GM12878 (cell line): ENCODE measurements around the gene MUC5B. TPM values are rescaled to one million over a fixed set of nuclear protein-coding genes. Genes with fewer than 3 reads are reported as not detected.

Source experiments
- CHD2 ChIP-seq: IDR thresholded peaks from 2 replicates; pipeline ENCODE4 v1.6.1; 2011; ENCODE audit warnings: low read depth, low read length, improper control_type of control experiment, borderline replicate concordance
- HDGF ChIP-seq: fragments of 450-650 bp; IDR thresholded peaks from 2 replicates; pipeline ENCODE4 v1.6.1; 2016; ENCODE audit warnings: antibody characterized with exemption
- JUND ChIP-seq: IDR thresholded peaks from 2 replicates; pipeline ENCODE4 v1.6.1; 2012; ENCODE audit warnings: low read depth, mild to moderate bottlenecking, low read length, improper control_type of control experiment, moderate library complexity
- MEF2B ChIP-seq: fragments of 450-650 bp; IDR thresholded peaks from 2 replicates; pipeline ENCODE4 v1.6.1; 2018; ENCODE audit warnings: mild to moderate bottlenecking, moderate library complexity; ENCODE audit not compliant: partially characterized antibody, poor library complexity, severe bottlenecking
- MTA3 ChIP-seq: IDR thresholded peaks from 2 replicates; pipeline ENCODE4 v1.6.1; 2012; ENCODE audit warnings: low read length, inconsistent platforms, borderline replicate concordance
- NFYB ChIP-seq: IDR thresholded peaks from 2 replicates; pipeline ENCODE4 v1.6.1; 2011; ENCODE audit warnings: low read depth, mild to moderate bottlenecking, low read length, improper control_type of control experiment, moderate library complexity; ENCODE audit not compliant: insufficient read depth
- NR2C2 ChIP-seq: IDR thresholded peaks from 2 replicates; pipeline ENCODE4 v1.6.1; 2011; ENCODE audit warnings: borderline replicate concordance, low read depth; ENCODE audit not compliant: control insufficient read depth, insufficient read length
- USF2 ChIP-seq: IDR thresholded peaks from 2 replicates; pipeline ENCODE4 v1.6.1; 2011; ENCODE audit warnings: low read depth, low read length, improper control_type of control experiment, borderline replicate concordance
- YBX1 ChIP-seq: fragments of 450-650 bp; IDR thresholded peaks from 2 replicates; pipeline ENCODE4 v1.6.1; 2016; ENCODE audit warnings: antibody characterized with exemption
- ZNF217 ChIP-seq: fragments of 450-650 bp; IDR thresholded peaks from 2 replicates; pipeline ENCODE4 v1.6.1; 2017; ENCODE audit warnings: antibody characterized with exemption, mild to moderate bottlenecking
- polyA plus RNA-seq, 11 experiments: library from polyadenylated mRNA; depleted of rRNA in 4 of 11; unstranded in 6 of 11; stranded (reverse) in 5 of 11; fragments of >200 nt; fragmentation: Nextera tagmentation in 4 of 11; fragmentation: Illumina TruSeq in 1 of 11; extraction: Ambion mirVana in 4 of 11; extraction: Trizol in 1 of 11; gene quantifications; 1 replicate in 1 of 11; 2 replicates in 10 of 11; pipeline versions ENCODE4 v1.2.1 to v1.2.3, GENCODE V29; 2011 to 2016; ENCODE audit warnings: inconsistent platforms in 2 of 11, missing spikeins in 2 of 11, low read depth in 1 of 11
- total RNA-seq, 4 experiments: library from RNA; depleted of rRNA in 3 of 4; stranded (reverse); fragments of >200 nt in 3 of 4; fragmentation: Illumina TruSeq in 1 of 4; extraction: Trizol in 1 of 4; gene quantifications; 2 replicates each; pipeline versions ENCODE4 v1.2.1 to v1.2.3, GENCODE V29; 2013 to 2021
- TF ChIP-seq, protein P1 (sequence below): fragments of 450-650 bp; IDR thresholded peaks from 2 replicates; pipeline ENCODE4 v1.6.1; 2016; ENCODE audit warnings: mild to moderate bottlenecking, moderate library complexity, borderline replicate concordance

MUC5B gene
- total and polyA plus RNA-seq, 10 of the 15 experiments (the other 5 are each of a cell fraction or from before 2014, with no cell fraction given): 1.5 TPM; not detected in 9

DNA sequence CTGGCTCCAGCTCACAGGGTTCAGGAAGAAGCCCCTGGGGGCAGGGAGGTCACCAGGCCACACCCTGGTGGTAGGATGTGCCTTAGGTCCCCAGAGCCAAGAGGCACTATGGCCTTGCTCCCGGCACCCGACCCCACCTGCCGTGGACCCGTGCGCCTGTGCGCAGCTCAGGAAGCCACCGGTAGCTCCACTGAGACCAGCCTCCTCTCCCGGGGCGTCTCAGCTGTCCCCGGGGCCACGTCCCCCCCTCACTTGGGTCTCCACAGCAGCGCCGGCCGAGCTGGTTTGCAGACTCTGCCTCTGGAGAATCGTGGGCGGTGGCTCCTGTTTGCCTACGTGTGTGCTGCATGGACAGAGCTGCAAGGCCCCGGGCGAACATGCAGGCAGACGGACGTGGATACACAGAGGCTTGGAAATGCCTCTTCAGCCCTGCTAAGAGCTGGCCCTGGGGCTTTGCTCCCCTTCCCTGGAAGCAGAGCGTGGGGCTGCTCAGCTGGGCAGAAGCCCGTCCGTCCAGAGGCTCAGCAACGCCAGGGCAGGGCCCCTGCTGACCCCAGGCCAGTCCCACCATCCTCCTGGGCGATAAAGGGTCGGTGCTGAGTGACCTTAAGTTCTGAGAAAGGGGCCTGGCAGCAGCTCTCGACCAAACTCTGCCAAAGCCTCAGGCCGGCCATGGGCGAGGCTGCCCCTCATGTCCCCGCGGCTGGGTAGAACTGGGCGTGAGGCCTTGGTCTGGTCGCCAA is 15.3 kb upstream of the MUC5B start (continued):
- TF ChIP-seq, protein P1, sequence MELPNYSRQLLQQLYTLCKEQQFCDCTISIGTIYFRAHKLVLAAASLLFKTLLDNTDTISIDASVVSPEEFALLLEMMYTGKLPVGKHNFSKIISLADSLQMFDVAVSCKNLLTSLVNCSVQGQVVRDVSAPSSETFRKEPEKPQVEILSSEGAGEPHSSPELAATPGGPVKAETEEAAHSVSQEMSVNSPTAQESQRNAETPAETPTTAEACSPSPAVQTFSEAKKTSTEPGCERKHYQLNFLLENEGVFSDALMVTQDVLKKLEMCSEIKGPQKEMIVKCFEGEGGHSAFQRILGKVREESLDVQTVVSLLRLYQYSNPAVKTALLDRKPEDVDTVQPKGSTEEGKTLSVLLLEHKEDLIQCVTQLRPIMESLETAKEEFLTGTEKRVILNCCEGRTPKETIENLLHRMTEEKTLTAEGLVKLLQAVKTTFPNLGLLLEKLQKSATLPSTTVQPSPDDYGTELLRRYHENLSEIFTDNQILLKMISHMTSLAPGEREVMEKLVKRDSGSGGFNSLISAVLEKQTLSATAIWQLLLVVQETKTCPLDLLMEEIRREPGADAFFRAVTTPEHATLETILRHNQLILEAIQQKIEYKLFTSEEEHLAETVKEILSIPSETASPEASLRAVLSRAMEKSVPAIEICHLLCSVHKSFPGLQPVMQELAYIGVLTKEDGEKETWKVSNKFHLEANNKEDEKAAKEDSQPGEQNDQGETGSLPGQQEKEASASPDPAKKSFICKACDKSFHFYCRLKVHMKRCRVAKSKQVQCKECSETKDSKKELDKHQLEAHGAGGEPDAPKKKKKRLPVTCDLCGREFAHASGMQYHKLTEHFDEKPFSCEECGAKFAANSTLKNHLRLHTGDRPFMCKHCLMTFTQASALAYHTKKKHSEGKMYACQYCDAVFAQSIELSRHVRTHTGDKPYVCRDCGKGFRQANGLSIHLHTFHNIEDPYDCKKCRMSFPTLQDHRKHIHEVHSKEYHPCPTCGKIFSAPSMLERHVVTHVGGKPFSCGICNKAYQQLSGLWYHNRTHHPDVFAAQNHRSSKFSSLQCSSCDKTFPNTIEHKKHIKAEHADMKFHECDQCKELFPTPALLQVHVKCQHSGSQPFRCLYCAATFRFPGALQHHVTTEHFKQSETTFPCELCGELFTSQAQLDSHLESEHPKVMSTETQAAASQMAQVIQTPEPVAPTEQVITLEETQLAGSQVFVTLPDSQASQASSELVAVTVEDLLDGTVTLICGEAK: no peak
- TF ChIP-seq JUND (no peak), NFYB (no peak), ZNF217 (no peak), NR2C2 (no peak), HDGF (no peak), MEF2B (no peak), CHD2 (no peak), USF2 (no peak), YBX1 (no peak), MTA3 (no peak)
